Cortex of kidney (tissue), 1 donor: ENCODE results near the gene POU2AF3.

Experiments used
- DNase-seq: peaks from one replicate; lab custom pipeline; 2025; lab: John Stamatoyannopoulos, UW

The POU2AF3 gene

GRCh38 chr11:111329306-111330204, 31.2 kb downstream of the POU2AF3 start:
- no peak for DNase-seq

- no peak for DNase-seq
Measured at GRCh38 chr11:111330234-111330893, 32.0 kb downstream of the POU2AF3 start.

- DNase-seq = no peak
Measured at GRCh38 chr11:111331711-111332479, 33.5 kb downstream of the POU2AF3 start.

GRCh38 chr11:111334532-111335502, 36.5 kb downstream of the POU2AF3 start:
- no peak for DNase-seq

DNA sequence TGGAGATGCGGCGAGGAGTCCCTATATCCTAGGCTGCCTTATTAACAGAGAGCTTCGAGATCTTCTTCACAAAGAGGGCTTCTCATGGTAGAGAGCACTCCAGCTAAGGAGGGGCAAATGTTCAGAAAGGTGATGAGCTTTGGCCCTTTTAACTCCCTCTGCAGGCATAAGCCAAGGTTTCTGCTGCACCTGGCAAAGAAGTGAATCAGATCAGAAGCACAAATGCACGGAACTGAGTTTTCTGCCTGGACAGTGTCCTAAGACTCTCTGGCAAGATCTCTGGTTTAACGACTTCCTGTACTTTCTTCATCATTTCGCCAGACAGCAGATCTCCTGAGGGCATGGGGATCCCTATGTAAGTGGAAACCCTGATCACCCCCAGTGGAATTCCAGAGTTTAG, 37.2 kb downstream of the POU2AF3 start:
- DNase-seq = no peak

DNA sequence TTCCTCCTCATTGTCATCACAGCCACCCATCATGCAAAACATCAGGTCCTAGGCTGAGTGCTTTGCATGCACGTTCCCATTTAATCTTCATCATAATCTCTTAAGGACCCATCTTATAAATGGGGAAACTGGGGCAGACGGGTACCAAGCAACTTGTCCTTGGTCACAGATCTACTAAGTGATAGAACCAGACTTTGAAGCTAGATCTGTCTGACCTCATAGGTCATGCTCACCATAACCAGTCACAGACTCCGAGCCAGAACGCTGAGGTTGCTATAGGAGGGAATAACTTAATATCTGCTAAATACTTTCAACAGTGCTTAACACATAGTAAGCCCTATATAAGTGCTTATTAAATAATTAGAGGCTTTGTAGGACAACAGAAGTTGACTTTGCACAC, 37.7 kb downstream of the POU2AF3 start:
- DNase-seq = no peak

DNA sequence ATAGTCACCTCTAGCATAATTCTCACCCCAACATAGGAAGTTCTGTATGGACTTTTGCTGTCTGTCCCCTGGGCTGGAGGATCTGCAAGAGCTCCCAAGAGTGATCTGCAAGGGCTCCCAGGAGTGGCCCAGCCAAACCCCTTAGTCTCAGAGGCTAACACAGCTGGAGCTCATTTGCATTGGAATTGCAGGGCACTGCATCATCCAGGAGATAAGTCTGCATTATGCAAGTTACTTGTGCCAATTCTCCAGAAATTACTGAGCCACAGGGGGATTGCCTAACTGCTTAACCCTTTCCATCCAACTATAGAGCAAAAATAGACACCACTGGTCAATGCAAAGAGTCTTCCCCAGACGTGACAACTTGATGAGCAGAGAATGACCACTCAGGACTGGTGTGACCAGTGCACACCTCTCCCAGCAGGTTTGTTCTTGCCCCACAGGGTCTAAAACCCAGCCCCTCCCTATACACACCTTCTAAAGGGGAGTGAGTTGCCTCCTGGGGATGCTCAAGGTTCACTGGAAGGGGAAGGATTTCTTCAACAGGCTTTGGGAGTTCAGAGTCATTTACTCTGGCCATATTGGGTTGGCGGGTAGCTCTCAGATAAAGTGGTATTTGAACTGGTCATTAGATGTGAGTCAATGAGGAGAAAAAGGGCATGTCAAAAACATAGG, 38.4 kb downstream of the POU2AF3 start:
- DNase-seq = no peak

GRCh38 chr11:111339758-111340388, 41.5 kb downstream of the POU2AF3 start:
- no peak for DNase-seq

GRCh38 chr11:111342329-111342728, 44.0 kb downstream of the POU2AF3 start:
- no peak for DNase-seq

DNA sequence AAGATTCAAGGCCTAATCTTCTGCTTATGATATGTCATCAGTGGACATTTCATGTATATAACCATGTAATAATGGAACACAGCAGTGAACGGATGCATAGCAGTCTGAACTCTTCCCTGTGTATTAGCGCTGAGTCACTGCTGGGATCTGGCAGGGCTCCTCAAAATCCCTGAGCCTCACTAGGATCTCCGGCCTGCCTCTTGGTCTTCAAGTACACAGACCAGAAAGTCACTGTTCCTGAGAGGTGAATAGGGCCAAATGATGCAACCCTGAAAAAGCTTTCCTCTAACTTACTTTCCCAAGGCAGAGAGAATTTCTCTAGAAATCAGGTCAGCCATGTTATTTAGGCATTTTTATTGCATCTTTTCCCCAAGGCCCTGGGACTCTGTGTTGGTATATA, 45.7 kb downstream of the POU2AF3 start:
- no peak for DNase-seq

- no peak for DNase-seq
Measured at GRCh38 chr11:111347002-111347722, 48.8 kb downstream of the POU2AF3 start.

- DNase-seq = no peak
Measured at GRCh38 chr11:111347723-111348115, 49.4 kb downstream of the POU2AF3 start.

- DNase-seq = no peak
Measured at GRCh38 chr11:111348147-111348546, 49.8 kb downstream of the POU2AF3 start.

- no peak for DNase-seq
Measured at GRCh38 chr11:111349191-111349695, 50.9 kb downstream of the POU2AF3 start.

DNA sequence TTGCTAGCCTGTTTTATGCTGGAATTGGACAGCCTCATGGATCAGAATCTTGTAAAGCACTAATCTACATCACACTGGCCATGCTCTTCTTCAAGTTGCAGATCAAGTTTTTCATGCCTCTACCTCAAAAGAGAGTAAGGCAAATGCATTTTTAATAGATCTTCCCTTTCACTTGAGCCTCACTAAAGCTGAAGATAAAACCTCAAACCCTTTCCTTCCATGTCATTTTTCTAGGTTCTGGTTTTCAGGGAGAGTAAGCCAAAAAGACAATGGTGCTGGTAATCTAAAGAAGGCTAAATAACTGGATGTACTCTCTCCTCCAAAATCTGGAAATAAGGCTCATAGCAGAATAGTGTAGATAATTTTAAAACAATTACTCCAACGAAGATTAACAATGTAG, 52.5 kb downstream of the POU2AF3 start:
- DNase-seq = no peak

DNA sequence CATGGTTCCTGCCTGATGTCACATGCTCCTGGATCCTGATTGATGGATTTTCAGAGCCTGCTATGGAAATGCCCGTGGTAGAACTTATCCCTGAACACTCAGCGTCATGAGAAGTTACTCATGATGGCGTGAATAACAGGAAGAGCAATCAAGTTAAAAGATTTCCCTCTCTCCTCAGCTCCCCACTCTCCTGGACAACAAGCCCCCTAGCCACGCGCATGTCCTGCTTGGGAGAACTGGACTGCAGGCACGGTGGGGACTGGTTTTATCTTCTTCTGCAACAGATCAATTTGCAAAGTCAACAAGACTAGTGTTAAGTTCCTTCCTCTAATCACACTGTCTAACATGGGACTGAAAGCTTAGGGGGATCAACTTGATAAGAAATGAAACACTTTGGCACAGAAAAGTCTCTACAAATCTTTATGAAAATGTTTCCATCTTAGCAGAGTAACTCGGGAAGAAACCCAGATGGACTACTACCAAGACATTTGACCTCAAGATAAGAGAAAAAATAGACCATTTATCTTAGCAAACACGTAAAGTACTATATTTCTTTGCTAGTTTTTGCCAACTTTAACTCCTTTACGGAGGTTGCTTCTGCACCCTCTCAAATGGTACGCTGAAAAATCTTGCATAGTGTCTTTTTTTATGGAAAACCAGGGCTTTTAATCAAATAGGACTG, 53.2 kb downstream of the POU2AF3 start:
- DNase-seq = no peak

DNA sequence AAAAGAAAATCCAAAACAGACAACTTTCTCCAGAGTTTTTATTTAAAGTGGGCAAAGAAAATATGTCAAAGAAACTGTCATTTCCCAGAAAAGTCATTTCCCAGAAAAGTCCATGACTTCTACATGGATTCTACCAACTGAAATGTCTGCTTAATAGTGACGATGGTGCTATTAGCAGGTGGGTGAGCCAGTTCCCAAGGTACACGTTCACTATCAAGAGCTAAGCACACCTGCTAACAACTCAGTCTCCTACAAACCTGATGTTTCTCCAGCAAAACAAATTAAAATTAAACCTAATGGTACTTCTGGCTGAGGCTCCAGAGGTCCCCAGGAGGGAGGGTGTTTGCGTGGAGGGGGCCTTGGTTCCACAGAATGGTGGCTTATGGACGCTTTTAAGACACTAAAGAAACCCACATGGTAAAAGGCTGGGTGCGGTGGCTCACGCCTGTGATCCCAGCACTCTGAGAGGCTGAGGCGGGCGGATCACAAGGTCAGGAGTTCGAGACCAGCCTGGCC, 53.9 kb downstream of the POU2AF3 start:
- no peak for DNase-seq

DNA sequence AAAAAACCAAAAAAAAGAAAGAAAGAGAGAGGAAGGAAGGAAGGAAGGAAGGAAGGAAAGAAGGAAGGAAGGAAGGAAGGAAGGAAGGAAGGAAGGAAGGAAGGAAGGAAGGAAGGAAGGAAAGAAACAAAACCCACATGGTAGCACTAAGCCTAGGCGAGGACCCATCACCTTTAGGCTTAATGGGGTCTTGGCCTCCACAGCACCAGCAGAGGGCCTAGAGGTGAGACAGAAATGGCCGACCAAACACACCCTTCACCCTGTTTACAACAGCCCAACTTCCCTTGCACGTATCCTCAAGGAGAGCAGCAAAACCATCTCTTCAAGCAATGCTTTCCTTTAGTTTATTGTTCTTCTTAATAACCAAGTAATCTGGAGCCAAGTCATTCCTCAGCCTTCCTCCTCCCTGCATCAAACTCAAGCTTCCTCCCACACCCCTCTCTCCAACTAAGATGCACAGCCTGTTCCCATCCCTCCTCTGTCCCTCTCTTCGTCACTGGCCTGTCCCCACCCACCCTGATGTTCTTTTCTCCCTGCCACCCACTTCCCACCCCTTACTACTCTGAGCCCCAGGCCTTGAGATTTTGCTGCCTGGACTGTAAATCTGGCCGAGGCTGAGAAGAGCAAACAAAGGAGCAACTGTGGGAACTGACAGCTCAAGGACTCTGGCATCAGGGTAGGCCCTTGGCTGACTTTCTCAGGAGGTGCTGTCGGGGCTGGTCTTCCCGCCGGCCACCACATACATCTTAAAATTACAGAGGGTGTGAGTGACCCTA, 54.8 kb downstream of the POU2AF3 start:
- no peak for DNase-seq
